Measurements from ENCODE around the gene GALNTL6. TPM values are rescaled to one million over a fixed set of nuclear protein-coding genes. Genes with fewer than 3 reads are reported as not detected.

Gene GALNTL6
- total RNA-seq, 1 donor from 2014 or later = 0.35 TPM

- no peak for DNase-seq (ENCODE audit: extremely low read depth, low read depth, low spot score)
These were observed 701.6 kb downstream of the GALNTL6 start for GRCh38 chr4:172514801-172515200.

- DNase-seq (ENCODE audit: extremely low read depth, low read depth, low spot score) = no peak
These were observed 702.2 kb downstream of the GALNTL6 start for GRCh38 chr4:172515266-172515879.

- no peak for DNase-seq (ENCODE audit: extremely low read depth, low read depth, low spot score)
These were observed 704.2 kb downstream of the GALNTL6 start for GRCh38 chr4:172517391-172517790.

GRCh38 chr4:172521248-172521647, 708.0 kb downstream of the GALNTL6 start:
- DNase-seq (ENCODE audit: extremely low read depth, low read depth, low spot score) = no peak

GRCh38 chr4:172521680-172522079, 708.5 kb downstream of the GALNTL6 start:
- DNase-seq (ENCODE audit: extremely low read depth, low read depth, low spot score) = no peak

GRCh38 chr4:172543249-172543648, 730.0 kb downstream of the GALNTL6 start:
- no peak for DNase-seq (ENCODE audit: extremely low read depth, low read depth, low spot score)

GRCh38 chr4:172546782-172547181, 733.6 kb downstream of the GALNTL6 start:
- DNase-seq (ENCODE audit: extremely low read depth, low read depth, low spot score) = no peak

GRCh38 chr4:172547724-172548123, 734.5 kb downstream of the GALNTL6 start:
- no peak for DNase-seq (ENCODE audit: extremely low read depth, low read depth, low spot score)

GRCh38 chr4:172553216-172553615, 740.0 kb downstream of the GALNTL6 start:
- DNase-seq (ENCODE audit: extremely low read depth, low read depth, low spot score) = no peak

GRCh38 chr4:172554588-172554987, 741.4 kb downstream of the GALNTL6 start:
- DNase-seq (ENCODE audit: extremely low read depth, low read depth, low spot score) = no peak

GRCh38 chr4:172555725-172556124, 742.5 kb downstream of the GALNTL6 start:
- no peak for DNase-seq (ENCODE audit: extremely low read depth, low read depth, low spot score)

- DNase-seq (ENCODE audit: extremely low read depth, low read depth, low spot score) = peak; percentile 16
These were observed 760.7 kb downstream of the GALNTL6 start for GRCh38 chr4:172573899-172574298.

GRCh38 chr4:172578712-172579111, 765.5 kb downstream of the GALNTL6 start:
- no peak for DNase-seq (ENCODE audit: extremely low read depth, low read depth, low spot score)

GRCh38 chr4:172584816-172585215, 771.6 kb downstream of the GALNTL6 start:
- no peak for DNase-seq (ENCODE audit: extremely low read depth, low read depth, low spot score)

GRCh38 chr4:172596206-172596605, 783.0 kb downstream of the GALNTL6 start:
- DNase-seq (ENCODE audit: extremely low read depth, low read depth, low spot score) = no peak

- no peak for DNase-seq (ENCODE audit: extremely low read depth, low read depth, low spot score)
These were observed 786.4 kb downstream of the GALNTL6 start for GRCh38 chr4:172599554-172599953.

- no peak for DNase-seq (ENCODE audit: extremely low read depth, low read depth, low spot score)
These were observed 788.0 kb downstream of the GALNTL6 start for GRCh38 chr4:172601195-172601594.

- DNase-seq (ENCODE audit: extremely low read depth, low read depth, low spot score) = no peak
These were observed 806.0 kb downstream of the GALNTL6 start for GRCh38 chr4:172619218-172619617.

GRCh38 chr4:172619798-172620197, 806.6 kb downstream of the GALNTL6 start:
- no peak for DNase-seq (ENCODE audit: extremely low read depth, low read depth, low spot score)

- no peak for DNase-seq (ENCODE audit: extremely low read depth, low read depth, low spot score)
These were observed 815.1 kb downstream of the GALNTL6 start for GRCh38 chr4:172628263-172628662.

GRCh38 chr4:172630280-172630679, 817.1 kb downstream of the GALNTL6 start:
- DNase-seq (ENCODE audit: extremely low read depth, low read depth, low spot score) = no peak

- DNase-seq (ENCODE audit: extremely low read depth, low read depth, low spot score) = no peak
These were observed 818.6 kb downstream of the GALNTL6 start for GRCh38 chr4:172631832-172632231.

GRCh38 chr4:172648471-172648870, 835.3 kb downstream of the GALNTL6 start:
- no peak for DNase-seq (ENCODE audit: extremely low read depth, low read depth, low spot score)

Measured in glomerular endothelial cell (primary cell).